ENCODE results near the gene COPRS. TPM values are rescaled to one million over a fixed set of nuclear protein-coding genes. Genes with fewer than 3 reads are reported as not detected.

The COPRS gene
- total and polyA plus RNA-seq, 2 of the 13 experiments (the other 11 are each of a cell fraction or from before 2014, with no cell fraction given), result 22.7 to 93.8 TPM

DNA sequence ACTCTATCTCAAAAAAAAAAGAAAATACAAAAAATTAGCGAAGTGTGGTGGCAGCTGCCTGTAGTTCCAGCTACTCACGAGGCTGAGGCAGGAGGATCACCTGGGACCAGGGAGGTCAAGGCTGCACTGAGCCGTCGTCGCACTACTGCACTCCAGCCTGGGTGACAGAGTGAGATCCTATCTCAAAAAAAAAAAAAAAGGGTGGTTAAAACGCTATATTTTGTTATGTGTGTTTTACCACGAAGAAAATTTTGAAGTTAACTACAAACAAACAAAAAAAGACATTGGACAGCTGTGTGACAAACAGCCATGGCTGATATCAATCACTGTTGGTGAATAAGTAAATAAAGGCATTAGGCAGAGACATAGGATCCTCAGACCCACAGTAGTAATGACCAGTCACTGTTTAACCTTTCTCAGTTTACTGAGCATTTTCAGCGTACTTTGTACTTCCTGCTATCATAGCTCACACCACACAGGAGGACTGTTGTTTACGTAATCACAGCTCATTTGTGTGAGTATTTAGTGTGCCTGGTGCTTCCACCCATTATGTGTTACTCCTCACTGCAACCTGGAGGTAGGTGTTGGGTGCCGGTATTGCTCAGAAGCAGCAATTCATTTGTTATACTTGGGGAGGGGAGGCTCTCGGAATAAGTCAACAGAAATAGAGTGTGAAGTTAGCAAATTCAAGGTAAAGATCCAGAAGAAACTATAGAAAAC lies 55.4 kb downstream of the COPRS start (continued):
- no peak for TF ChIP-seq LCORL (IDR thresholded peaks at IDR 0.05)
- peak; percentile 72; the same call in 1 of the 2 replicates for TF ChIP-seq LCORL (CRISPR knock-in tag; IDR thresholded peaks at IDR 0.05)
- 0 out of 2 replicates have a peak, but pooled peaks have one; percentile 33 for TF ChIP-seq ZNF547 (CRISPR knock-in tag; IDR thresholded peaks at IDR 0.05)
- 0 out of 2 replicates have a peak, but pooled peaks have one; percentile 20 for TF ChIP-seq ZNF337 (CRISPR knock-in tag; IDR thresholded peaks at IDR 0.05; ENCODE audit: borderline replicate concordance, low read depth)
- TF ChIP-seq NCOA1 (CRISPR knock-in tag; IDR thresholded peaks at IDR 0.05), result peak; percentile 54
- TF ChIP-seq ZNF766 (CRISPR knock-in tag; IDR thresholded peaks at IDR 0.05; ENCODE audit: borderline replicate concordance), result no peak
- TF ChIP-seq, protein P1, sequence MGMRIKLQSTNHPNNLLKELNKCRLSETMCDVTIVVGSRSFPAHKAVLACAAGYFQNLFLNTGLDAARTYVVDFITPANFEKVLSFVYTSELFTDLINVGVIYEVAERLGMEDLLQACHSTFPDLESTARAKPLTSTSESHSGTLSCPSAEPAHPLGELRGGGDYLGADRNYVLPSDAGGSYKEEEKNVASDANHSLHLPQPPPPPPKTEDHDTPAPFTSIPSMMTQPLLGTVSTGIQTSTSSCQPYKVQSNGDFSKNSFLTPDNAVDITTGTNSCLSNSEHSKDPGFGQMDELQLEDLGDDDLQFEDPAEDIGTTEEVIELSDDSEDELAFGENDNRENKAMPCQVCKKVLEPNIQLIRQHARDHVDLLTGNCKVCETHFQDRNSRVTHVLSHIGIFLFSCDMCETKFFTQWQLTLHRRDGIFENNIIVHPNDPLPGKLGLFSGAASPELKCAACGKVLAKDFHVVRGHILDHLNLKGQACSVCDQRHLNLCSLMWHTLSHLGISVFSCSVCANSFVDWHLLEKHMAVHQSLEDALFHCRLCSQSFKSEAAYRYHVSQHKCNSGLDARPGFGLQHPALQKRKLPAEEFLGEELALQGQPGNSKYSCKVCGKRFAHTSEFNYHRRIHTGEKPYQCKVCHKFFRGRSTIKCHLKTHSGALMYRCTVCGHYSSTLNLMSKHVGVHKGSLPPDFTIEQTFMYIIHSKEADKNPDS (CRISPR knock-in tag; IDR thresholded peaks at IDR 0.05), result peak; percentile 100
- peak; percentile 91 for TF ChIP-seq RARA (CRISPR knock-in tag; IDR thresholded peaks at IDR 0.05)
- TF ChIP-seq FOXJ3 (CRISPR knock-in tag; IDR thresholded peaks at IDR 0.05; ENCODE audit: borderline replicate concordance), result peak; percentile 96
- TF ChIP-seq SIX4 (CRISPR knock-in tag; IDR thresholded peaks at IDR 0.05), result peak; percentile 92
- TF ChIP-seq KMT2A (CRISPR knock-in tag; IDR thresholded peaks at IDR 0.05), result peak; percentile 39; the same call in 1 of the 2 replicates
- TF ChIP-seq SRSF1 (optimal IDR thresholded peaks at IDR 0.05; ENCODE audit: low read depth, low read length), result no peak
- no peak for TF ChIP-seq MAZ (IDR thresholded peaks at IDR 0.05; ENCODE audit: borderline replicate concordance, low read depth, low read length)
- TF ChIP-seq MAZ (CRISPR knock-in tag; IDR thresholded peaks at IDR 0.05; ENCODE audit: low read depth), result 0 out of 2 replicates have a peak, but pooled peaks have one; percentile 23
- peak; percentile 20; the same call in 1 of the 2 replicates for TF ChIP-seq MTA1 (CRISPR knock-in tag; IDR thresholded peaks at IDR 0.05; ENCODE audit: borderline replicate concordance)
- TF ChIP-seq ZNF230 (CRISPR knock-in tag; IDR thresholded peaks at IDR 0.05), result no peak
- TF ChIP-seq ZBTB26 (CRISPR knock-in tag; IDR thresholded peaks at IDR 0.05; ENCODE audit: borderline replicate concordance), result no peak
- peak; percentile 89 for TF ChIP-seq FOXA1 (IDR thresholded peaks at IDR 0.05)
- peak; percentile 97 for TF ChIP-seq FOXA1 (CRISPR knock-in tag; IDR thresholded peaks at IDR 0.05)
- TF ChIP-seq SNAPC2 (CRISPR knock-in tag; IDR thresholded peaks at IDR 0.05), result no peak
- TF ChIP-seq ZNF703 (CRISPR knock-in tag; IDR thresholded peaks at IDR 0.05; ENCODE audit: borderline replicate concordance), result peak; percentile 87; the same call in 1 of the 2 replicates
- TF ChIP-seq ZNF451 (CRISPR knock-in tag; IDR thresholded peaks at IDR 0.05), result peak; percentile 67; the same call in 1 of the 2 replicates
- TF ChIP-seq NRL (CRISPR knock-in tag; IDR thresholded peaks at IDR 0.05; ENCODE audit: borderline replicate concordance), result no peak
- TF ChIP-seq ZNF331 (CRISPR knock-in tag; IDR thresholded peaks at IDR 0.05), result peak; percentile 91
- peak; percentile 86 for TF ChIP-seq POLR2AphosphoS5 (IDR thresholded peaks at IDR 0.05; ENCODE audit: low read depth, low read length)
- no peak for TF ChIP-seq ZFAT (CRISPR knock-in tag; conservative IDR thresholded peaks at IDR 0.05)
- TF ChIP-seq TBL1XR1 (IDR thresholded peaks at IDR 0.05; ENCODE audit: borderline replicate concordance, low read length, partially characterized antibody), result peak; percentile 63
- TF ChIP-seq ZBTB1 (CRISPR knock-in tag; IDR thresholded peaks at IDR 0.05; ENCODE audit: borderline replicate concordance), result no peak

Data from HepG2 (cell line).